Stimulated activated CD8-positive, alpha-beta memory T cell treated with anti-CD3 and anti-CD28 coated beads, Interleukin-15, amount 100 ng/mL, for 4 hours (primary cell): ENCODE data around the gene ZNF385C.

Experiments
- DNase-seq, 2 donors: peaks; one replicate each; pipeline ENCODE4 v3.0.0-alpha.2; 2020; ENCODE audit warnings: low read depth in 2 of 2

ZNF385C gene

DNA sequence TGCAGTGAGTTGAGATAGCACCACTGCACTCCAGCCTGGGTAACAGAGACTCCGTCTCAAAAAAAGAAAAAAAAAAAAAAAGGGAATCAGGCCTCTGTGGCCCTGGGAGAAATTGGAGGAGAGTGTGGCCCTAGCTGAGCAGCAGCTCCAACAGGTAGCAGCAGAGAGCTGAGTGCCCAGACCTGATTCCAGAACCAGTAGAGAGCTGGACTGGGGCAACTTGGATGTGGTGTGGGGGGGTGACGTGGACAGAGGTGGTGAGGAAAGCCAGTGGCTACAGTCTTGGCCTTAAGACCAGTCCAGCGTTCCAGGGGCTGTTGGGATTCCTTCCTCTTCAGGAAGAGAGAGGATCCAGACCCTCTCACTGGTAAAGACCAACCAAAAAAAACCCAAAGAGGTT is 26.0 kb upstream of the ZNF385C start:
- no peak for DNase-seq

DNA sequence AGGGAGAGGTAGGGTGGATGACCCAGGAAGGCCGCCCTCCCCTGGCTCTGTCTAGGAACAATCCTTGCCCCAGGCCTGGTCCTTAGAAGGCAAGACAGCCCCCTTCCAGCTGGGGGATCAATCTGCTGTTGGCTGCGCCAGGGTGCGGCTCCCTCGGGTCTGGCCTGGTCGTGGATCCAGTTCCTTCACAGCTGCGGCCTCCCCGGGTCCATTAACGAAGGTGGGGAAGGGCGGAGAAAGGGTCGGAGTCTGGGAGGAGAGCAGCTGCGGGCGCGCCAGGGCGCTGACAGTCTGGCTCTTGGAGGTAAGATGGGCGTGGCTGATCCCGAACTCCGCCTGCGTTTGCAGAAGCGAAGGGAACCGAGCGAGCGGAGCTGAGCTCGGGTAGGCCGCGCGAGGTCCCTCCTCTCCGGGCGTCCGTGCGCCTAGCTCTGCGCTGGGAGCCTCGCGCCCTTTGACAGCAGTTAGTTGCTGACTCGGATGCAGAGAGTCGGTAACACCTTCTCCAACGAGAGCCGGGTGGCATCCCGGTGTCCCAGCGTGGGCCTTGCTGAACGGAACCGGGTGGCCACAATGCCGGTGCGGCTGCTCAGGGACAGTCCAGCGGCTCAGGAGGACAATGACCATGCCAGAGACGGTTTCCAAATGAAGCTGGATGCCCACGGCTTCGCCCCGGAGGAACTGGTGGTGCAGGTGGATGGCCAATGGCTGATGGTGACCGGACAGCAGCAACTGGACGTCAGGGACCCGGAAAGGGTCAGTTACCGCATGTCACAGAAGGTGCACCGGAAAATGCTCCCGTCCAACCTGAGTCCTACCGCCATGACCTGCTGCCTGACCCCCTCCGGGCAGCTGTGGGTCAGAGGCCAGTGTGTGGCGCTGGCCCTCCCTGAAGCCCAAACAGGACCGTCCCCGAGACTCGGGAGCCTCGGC is 24.4 kb upstream of the ZNF385C start, which contains the start of gene HSPB9:
Gene HSPB9 (plus strand): TSS at position 434 of the 933 bp plus-strand sequence. CDS start 47 bp downstream, at position 481.
- no peak for DNase-seq

DNA sequence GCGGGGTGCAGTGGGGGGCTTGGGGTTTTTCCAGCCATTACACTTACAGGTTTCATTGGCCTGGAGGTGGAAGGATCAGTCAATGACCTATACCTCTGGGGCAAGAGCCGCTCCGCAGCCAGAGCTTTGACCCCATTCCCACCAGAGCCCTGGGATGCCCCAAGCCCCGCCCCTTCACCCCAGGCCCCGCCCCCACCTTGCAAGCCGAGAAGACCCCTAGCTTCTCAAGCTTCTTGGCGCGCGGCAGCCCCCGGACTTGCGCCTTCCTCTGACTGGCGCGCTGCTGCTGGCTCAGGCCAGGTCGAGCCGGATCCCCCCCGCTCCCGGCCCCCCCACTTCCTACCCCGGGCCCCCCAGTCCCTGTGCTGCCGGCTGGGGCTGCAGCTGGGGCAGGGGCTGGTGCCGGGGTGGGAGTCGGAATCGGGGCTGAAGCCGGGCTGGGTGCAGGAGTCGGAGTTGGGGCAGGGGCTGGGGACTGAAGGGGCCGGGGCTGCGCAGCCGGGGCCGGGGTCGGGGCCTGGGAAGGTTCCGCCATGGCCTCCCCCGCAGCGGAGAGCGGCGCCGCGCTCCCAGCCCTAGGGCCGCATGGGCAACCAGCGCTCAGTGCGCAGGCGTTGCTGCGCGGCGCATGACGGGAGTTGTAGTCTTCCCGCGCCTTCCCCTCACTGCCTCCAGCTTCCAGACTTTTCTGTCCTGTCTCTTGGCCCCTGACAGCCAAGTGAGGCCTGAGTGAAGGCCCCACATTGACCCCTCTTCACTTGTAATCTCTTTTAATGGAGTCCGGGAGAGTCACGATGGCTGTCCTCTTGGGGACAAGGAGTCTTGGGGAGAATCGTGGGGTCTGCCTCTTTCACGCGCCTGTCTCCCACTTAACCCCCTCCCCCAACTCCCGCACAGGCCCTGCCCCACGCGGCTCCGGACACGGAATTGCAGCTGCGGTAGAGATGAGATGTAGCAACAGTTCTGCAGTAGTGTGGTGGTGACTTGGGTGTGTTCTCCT is 22.8 kb upstream of the ZNF385C start, which contains the start of gene KAT2A:
Gene KAT2A (minus strand): TSS at position 598 of the 1,000 bp plus-strand sequence. CDS start 63 bp downstream, at position 535.
- peak; percentile 47 to 57 for DNase-seq

DNA sequence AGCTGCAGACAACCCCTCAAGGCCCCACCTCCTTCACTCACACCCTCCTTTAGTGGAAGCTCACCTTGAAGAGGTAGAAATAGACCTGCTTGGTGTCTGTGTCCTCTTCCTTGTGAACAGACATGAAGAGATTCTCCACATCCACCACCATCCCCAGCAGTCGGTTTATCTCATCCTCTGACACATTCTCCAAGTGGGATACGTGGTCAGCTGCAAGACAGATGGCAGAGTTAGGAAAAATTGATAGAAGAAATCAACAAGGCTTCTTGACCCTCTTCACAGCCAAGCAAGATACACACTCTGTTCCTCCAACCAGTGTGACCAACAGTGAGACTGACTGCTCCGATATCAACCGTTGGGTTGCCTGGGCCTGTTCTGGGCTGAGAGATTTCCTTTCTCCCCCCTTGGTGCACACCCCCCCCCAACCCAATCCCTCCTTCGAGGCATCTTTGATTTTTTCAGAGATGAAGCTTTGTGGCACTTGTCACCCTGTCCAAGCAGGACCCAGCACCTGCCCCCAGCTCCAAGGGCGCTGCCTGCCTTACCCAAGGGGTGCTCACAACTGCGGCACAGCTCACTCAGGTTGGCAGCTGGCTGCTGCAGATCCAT is 22.0 kb upstream of the ZNF385C start:
- DNase-seq: no peak

DNA sequence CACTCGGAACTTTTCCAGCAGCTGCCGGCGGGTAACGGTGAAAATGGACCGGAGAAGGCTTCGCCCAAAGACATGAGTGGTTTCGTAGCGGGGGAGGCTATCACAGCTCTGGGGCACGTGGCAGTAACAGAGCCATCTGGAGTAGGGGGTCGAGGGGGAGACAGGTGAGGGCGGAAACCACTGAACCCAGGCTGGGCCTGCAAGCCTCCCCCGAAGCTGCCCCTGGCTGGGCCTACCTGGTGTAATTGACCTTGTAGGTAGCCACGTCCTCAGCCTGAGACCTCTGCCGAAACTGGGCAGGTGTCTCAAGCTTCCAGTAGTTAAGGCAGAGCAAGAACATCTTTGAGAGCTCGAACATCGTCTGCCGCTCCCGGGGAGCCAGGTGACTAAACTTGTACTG is 21.0 kb upstream of the ZNF385C start:
- no peak for DNase-seq

DNA sequence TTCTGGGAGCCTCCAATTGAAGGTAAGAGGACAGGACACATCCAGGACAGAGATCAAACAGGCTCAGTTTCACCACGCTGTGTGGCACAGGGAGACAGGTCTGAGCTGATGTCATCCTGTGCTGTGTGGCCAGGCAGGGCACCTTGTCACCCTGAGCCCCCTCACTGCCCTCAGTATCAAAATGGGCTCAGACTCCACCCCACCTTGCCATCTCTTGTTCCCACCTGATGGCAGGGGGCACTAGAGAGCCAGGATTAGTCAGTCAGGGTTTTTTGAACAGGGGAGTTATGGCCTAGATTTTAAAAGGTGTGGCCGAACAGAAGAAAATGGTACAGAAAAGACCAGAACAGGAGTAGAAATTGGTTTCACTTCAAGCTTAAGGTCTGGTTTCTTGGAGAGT is 20.3 kb upstream of the ZNF385C start:
- no peak for DNase-seq

DNA sequence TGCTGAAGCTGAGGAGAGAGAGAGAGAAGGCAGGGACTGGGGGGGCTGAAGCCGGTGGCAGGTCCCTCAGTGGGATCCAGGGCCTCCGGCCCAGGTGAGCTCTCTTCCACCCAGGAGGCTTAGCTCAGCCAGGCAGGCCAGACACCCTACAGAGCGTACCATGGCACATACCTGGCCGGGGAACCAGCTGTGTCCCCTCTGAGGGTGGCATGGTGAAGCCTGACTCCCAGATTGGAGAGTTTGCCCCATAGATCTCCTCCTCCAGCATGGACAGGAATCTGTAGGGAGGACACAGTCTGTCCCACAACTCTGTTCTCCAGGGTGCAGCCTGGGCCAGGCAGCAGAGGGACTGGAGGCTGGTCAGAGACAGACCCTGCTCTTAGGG is 19.8 kb upstream of the ZNF385C start:
- no peak for DNase-seq

DNA sequence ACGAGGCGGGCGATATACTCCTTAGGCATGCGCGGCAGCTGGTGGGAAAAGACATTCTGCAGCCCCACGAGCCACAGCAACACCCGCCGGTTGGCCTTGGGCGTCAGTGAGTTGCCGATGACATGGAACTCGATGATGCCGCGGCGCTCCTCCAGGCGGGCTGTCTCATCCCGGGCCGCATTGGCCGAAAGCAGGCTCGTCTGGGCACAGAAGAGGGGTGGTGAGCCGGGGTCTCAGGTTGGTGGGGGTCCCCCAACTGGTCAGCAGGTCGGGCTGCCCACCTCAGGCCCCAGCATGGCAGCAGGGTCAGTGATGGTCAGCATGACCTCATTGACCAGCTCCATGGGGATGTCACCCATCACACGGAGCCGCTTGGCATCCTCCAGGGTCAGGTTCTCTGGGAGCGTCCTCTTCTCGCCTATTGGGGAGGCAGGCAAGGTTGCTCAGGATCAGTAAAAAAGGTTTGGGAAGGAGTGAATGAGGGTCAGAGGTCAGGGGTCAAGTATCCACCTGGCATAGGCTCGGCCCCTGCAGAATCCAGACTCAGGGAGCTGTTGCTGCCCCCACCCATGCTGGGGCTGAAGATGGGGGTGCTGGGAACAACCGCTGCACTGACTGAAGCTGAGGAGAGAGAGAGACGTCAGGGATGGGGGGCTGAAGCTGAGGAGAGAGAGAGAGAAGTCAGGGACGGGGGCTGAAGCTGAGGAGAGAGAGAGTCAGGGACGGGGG is 19.3 kb upstream of the ZNF385C start:
- no peak for DNase-seq

DNA sequence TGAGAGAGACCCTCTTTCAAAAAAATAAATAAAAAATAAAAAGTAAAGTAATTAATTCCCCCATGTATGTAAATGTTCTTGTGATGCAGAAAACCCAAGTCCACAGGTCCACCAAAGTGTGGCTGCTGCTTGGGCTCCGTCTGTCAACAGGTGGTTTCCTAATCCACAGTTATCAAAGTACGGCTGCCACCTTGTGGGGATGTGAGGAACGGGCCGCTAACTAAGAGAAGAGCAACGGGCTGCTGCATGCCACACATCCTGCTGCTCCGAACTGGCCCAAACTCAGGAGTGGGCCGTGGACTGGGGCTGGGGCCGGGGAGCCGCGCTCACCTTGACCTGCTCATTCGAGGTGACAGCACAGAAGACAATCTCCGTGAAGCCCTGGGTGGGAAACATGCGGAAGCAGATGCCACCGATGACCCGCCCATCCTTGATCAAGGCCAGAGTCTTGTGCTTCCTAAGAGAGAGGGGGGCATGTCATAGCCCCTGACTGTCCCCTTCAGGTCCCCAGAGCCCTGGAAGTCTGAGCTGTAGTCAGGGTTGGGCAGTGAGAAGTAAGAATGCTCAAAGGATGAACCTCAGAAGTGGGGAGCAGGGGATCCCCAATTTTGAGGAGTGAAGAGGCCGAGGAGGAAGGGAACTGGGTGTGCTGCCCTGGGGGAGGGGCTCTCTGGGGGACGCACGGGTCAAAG is 18.6 kb upstream of the ZNF385C start:
- peak; percentile 51 to 66 for DNase-seq

DNA sequence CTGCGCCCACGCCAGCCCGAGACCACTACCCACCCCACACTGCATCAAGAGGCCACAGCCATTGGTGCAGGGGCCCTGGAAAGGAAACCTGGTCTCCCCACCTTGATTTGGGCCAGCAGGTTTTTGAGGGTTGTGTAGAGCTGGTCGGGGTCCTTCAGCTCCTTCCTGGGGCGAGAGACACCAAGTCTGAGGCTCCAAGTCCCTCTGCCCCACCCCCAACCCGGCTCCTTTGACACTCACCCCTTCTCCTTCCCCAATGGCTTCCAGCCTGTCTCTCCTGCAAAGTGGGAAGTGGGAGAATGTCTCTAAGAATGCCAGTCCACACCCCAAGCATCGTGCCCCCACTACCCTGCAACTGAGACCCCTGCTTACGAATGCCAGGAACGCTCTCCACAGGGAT is 15.8 kb upstream of the ZNF385C start:
- DNase-seq: no peak

DNA sequence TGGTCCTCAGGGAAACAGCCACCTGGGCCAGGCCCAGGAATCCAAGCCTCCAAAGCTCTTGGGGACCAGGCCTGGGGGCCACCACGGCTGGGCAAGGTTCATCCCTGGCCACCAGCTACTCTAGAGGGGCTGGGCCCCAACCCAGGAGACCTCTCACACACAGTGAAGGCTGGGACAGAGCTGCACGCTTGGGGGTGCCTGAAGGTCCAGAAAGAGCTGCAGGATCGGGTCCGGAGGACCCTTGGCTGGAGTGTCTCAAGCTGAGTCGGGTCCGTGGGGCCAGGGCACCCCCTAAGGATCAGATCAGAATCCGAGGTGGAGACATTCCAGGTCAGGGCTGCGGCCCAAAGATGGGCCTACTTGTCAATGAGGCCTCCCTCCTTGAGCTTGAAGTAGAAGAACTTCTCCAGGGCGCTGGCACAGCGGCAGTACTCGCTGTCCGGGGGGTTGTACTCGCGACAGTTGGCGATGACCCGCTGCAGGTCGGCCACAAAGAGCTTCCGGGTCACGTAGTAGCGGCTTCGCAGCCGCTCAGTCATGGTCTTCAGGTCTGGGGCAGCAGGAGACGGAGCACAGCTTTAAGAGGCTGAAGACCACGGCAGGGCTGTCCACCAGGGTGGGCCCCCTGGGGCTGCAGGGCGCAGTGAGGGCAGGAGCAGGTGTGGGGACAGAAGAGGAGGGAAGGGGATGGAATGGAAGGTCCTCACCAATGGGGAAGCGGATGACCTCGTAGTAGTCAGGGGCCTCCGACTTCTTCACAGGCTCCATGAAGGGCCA is 15.2 kb upstream of the ZNF385C start:
- no peak for DNase-seq

DNA sequence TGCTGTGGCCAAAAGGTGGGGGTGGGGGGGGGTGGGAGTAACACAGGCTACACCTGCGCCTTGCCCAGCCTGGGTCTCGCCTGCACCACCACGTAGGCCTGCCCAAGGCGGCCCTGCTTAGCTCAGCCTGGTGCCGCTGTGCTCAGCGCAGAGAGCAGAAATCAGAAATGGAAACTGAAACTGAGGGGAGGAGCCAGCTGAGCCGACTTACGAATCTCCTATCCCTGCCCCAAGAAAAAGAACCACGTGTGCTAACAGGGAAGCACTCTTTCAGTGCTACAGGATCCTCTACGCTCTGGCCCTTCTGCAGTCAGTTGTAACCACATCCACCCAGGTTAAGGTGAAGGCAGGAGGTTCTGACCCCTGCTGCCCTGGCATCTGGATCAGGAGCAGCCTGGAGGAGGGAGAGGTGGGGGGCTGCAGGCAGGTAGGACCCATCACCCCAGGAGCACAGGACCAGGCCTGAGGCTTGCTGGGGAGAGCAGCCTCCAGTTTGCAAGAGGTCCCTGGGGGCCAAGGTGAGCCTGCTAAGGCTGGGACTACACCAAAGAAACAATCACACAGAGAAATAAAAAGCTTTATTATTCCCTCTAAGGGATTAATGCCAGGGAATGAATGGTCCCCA is 14.4 kb upstream of the ZNF385C start, which contains the start of gene DHX58:
Gene DHX58 (minus strand): TSS at position 163 of the 625 bp plus-strand sequence. CDS start 822 bp downstream, outside the sequence.
- peak; percentile 57 to 73 for DNase-seq

DNA sequence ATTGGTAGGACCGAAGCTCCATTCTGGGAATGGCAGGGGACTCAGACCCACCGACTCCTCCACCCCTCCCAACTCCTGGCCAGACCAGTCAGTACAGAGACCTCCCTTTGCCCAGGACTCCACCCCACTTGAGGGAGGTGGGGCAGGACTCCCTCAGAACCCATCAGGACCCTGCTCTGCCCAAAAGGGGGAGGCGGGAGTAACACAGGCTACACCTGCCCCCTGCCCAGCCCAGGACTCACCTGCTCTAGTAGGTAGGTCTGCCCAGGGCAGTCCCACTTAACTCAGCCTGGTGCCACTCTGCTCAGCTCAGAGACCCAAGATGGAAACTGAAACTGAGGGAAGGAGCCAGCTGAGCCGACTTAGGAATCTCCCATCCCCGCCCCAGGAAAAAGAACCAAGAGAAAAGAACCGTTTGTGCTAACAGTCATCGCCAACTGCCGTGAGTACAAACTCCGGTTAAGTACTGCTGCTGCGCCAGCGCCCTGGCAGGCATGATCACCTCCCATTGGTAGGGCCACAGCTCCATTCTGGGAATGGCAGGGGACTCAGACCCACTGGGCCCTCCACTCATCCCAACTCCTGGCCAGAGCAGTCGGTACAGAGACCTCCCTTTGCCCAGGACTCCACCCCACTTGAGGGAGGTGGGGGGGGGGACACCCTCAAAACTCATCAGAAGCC is 13.7 kb upstream of the ZNF385C start:
- DNase-seq: no peak

DNA sequence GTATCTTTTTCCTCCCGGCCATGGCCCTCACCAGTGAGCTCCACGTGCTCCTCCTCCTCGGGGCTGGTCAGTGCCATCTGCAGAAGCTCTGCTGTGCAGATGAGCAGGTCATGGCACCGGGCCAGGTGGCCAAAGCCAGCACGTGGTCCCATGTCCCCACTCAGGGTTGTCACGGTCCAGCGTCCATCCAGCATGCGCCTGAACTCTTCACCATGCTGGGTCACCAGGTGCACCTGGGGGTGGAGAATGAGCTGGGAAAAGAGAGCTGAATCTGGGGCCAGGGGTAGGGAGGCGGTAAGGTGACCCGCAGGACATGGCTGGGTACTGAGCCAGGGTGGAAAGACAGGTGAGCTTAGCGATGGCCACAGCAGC is 13.0 kb upstream of the ZNF385C start:
- DNase-seq: no peak

DNA sequence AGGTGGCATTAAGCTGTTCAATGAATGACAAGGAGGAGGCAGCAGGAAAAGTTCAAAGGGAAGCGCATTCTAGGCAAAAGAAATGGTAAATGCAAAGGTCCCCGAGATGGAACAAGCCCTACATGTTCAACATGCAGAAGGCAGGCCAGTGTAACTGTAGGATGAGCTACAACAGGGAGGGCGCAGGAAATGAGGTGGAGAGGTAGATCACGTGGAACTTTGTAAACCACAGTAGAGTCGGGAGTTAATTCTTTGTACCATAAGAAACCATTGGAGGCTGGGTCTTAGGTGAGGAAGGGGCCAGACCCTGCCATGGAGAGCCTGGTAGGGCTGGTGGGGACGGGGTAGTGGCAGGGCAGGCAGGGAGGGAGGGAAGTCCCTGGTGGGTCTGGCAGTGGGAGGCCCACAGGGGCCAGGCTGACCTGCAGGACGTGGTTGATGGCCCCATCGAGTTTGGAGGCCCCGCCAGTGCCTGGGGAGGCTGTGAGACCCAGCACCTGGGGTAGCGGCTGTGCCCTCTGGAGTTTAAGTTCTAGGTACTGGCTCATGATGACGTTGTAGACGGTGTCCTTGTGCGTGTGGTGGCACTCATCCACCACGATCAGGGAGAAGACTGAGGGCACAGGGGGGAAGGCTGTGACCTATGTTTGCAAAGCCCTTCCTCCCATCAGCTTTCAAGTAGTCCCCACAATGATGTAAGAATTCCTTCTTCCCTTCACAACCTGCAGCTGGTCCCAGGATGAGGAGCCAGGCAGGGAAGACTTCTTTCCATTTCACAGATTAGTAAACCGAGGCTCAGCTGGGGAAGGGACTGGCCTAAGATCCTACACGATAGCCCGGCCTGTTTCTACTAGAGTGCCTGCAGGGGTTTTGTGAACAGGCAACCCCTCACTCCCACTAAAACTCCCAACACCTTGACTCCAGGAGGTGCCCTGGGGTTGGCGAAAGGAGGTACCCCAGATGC is 12.3 kb upstream of the ZNF385C start:
- no peak for DNase-seq

DNA sequence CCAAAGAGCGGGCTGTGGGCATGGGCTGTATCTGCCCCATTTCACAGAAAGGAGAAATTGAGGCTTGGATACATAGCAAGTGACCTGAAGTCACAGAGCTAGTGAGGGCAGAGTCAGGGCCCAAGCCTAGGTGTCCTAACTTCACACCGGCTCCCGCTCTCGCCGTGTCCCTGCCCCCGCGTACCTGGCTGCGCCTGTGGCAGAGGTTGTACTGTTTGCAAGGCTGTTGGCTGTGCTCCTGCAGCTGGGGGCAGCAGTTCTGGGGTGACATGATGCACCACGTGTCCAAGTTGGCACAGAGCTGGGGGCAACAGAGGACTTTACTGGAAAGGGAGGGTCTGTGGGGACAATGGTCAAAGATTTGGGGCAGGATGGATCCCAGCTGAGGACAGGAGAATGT is 10.8 kb upstream of the ZNF385C start:
- no peak for DNase-seq
